Inflammatory macrophage treated with lipopolysaccharide for 4 hours (primary cell): Measurements from ENCODE around the gene AMACR.
"Not testable (repeated sequence)": the region's sequence is repeated elsewhere in the genome, so short reads cannot be mapped to it uniquely, and the experiment has no call there.

Experiments
- DNase-seq: peaks from one replicate; pipeline ENCODE4 v3.0.0-alpha.2; 2020

The AMACR gene

DNA sequence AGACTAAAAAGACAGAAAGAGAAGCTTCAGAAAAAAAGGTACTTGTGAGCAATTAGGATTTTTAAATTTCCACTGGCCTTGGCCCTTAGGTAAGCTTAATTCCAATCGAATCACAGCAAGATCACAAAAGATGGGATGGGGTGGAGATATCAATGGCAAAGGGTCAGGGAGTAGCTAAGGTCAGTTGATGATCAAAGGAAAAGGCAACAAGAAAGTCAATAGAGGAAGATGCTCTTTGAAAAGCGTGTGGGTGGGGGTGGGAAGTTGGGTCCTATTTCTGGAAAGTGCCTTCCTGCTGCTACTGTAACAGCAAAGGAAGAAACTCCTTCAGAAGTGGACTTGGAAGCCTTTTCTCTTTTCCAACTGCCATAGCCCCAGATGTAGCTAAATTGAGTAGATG is 27.9 kb upstream of the AMACR start:
- no peak for DNase-seq

DNA sequence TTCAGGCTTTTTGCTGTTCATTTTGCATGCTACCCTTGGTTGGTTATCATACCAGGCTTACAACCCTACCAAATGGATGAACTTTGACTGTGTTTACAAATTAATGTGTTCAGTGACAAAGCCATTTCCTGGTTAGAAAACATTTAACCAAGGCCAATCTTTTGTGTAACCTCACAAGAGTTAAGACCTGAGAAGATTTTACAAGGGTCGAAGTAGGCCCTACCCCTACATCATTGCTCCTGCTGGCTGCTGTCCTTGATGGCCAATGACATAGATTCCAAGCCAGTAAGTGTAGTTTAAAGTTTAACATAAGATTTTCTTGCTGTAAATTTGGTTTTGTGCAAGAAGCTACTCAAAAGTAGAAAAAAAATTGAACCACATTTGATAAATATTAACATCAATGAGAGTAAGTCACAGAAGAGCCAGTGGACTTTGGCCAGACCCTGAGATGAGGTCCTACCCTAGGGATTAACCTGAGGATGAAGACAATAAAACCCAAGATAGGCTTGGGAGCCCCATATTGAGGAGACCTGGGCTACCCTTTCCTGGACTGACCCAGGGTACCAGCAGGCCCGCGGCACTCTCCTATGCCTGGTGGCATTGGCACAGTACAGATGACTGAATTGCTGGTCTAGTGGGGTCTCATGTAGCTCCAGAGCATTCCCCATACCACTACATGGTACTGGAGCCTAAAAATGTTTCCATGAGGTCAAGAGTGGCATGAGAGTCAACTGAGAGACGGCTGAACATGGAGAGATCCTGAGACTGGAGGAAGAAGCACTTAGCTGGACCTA is 26.9 kb upstream of the AMACR start:
- DNase-seq = no peak

DNA sequence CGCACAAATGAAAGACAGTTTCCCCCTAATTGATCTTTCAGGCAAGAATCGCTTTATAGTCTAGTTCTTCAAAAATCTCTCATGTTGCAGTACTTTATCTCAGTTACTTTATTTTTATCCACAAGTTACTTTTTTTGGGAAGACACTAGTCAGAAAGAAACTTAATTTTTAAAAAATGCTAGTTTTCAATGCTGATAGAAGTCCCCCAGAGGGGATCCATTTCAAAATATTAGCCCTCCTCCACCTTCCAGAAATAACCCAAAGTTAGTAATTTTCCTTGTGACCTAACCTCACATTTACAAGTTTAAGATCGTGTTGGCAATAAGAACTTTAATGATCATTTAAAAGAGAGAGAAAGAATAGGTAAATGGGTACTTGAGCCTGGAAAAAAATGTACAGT is 24.1 kb upstream of the AMACR start:
- no peak for DNase-seq

DNA sequence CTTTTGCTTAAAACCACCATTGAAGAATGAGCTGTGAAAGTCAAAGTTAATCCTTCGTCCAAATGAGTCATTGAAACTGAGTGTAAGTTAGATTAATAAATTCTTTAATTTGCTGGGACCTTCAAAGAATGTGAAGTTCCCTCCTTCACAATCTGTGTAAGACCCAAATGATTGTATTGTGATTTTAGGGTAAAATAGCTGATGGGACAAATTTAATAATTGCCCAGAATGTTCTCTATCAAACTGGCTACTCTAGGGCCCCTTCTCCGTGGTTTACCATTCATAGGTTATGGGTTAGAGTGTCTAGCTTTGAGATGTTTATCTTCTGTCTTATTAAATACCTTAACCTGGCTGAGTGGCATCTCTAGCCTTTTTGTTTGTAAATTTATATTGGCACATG is 23.3 kb upstream of the AMACR start:
- DNase-seq = no peak

DNA sequence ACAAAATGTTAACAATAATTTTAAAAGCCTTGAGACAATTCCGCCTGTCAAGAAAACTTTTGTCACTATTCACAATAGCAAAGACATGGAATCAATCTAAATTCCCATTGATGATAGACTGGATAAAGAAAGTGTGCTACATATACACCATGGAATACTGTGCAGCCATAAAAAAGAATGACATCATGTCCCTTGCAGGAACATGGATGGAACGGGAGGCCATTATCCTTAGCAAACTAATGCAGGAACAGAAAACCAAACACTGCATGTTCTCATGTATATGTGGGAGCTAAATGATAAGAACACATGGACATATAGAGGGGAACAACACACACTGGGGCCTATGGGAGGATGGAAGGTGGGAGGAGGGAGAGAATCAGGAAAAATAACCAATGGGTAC is 22.7 kb upstream of the AMACR start:
- not testable (repeated sequence) for DNase-seq

DNA sequence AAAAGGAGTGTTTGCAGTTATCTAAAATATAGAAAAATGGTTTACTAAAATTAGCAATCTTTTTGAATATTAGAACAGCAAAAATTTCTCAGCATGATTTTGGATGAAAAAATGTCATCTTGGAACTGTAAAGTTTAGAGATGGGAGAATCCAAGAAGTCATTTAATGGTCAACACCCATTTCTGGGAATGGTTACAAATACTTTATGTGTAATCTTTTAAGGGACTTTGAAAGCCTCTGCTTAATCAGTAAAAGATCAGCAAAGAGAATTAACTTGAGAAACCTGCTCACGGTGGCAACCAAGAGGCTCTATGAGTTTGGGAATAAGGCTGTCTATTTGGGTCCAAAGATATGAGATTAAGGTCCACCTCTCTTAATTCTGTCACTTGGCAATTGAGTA is 22.2 kb upstream of the AMACR start:
- no peak for DNase-seq

DNA sequence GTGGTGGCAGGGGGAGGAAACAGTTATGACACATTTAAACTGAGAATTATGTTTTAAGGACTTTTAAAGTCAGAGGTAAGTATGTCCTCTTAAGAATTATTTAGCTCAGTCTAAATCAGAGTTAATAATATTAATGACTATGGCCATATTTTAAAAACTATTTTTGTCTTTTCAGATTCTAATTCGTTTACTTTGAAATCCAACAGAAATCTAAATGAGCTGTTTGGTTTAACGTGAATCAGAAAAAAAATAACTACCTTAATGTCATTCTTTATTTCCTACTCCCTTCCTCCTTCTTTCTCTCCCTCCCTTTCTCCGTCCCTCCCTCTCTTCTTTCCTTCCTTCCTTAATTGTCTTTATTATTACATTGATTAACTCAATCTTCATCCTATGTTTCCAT is 20.5 kb upstream of the AMACR start:
- DNase-seq = no peak

DNA sequence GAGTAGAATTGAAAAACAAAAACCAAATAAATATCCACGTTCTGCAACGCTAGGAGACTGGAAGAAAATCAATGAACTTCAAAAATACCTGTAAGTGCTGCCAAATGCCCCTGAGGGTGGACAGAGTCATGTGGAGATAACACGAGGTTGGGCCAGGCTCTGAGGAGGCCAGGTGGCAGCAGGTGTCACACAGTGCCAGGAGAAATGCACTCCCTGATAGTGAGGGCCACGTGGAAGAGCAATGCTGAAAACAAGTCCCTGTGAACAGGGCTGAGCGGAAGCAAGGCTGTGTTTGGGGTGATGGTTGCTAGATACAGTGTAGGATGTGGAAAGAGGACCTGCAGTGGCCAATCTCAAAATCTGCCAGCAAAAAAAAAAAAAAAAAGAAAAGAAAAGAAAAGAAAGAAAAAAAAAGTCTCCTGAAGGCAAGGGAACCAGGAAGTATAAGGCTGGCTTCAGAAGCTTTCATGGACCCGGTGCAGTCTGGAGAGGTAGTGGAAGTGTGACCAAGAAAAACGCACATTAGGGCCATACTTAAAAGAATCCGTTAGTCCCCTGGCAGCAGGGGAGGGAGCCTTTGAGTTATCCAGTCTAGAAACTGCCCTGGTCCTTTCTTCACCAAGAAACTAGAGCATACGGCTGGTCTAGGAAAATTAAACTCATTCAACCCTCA is 18.4 kb upstream of the AMACR start:
- no peak for DNase-seq

DNA sequence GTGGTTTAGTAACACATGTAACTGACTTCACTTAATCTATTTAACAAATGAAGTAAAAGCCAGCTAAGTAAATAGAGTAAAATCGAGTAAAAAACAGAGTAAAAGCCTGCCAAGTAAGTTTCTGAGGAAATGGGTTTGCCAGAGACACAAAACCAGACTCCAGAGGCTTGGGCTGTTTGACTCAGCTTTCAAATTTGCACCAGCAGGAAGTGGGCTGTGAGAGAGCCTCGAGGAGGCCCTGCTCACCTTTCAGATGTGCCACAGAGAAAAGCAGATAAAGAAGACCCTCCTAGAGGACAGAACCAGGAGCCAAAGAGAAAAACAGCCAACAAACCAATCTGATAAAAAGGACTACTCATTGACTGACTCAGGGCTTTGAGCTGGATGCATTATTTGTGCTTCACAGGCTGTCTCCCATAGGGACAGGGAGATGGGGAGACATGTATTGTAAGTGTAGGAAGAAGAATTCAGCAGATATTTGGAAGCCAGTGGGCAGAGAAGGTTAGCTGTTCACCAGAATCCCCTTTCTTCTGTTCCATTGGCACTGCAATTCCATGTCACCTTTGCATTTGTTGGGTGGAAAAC is 14.4 kb upstream of the AMACR start:
- DNase-seq = no peak

DNA sequence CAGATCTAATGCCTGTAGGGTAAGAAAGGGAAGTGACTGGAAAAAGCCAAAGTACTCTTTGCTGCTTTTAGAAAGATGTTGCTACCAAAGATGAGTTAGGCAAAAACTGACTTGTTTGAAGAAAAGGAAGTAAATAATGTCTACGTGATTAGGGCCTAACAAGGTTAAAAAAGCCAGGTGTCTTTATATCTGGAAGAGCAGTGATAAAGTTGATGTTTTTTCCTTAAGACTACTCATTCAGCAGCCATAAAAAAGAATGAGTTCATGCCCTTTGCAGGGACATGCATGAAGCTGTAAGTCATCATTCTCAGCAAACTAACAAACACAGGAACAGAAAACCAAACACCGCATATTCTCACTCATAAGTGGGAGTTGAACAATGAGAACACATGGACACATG is 13.5 kb upstream of the AMACR start:
- DNase-seq = no peak

DNA sequence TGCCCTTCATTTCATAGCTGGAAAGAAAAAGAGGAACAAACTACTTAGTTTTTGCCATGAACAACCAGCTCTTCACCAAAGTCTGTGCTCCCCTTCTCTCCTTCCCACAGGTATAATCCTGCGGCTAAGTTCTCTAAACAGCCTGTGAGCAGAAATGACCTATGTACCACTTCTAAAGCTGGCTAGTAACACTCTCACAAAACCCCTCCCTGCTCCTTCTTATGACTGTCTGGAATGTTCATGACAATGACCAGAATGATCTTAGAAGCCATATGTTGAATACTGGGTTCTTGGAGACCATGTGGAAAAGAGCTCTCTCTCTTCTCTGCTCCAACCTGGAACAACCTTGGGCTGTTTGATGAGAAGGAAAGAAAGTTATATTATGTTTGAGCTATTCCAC is 12.9 kb upstream of the AMACR start:
- no peak for DNase-seq

DNA sequence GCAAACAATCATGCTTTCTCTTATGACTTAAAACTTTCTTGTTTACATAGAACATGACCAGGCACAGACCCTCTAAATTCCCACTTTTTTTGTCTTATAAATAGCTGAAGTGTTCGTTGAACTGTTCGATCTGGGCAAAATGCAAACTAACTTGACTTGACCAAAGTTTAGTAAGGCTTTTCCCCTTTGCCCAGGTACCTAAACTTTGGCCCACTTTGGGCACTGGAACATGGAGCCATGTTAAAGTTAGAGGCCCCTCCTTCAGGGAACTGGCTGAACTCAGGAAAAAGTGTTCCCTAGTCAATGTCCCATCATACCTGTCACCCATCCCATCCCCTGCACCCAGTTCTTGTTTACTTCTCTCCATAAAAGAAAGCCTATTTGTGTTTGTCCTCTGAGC is 9.4 kb upstream of the AMACR start:
- no peak for DNase-seq

DNA sequence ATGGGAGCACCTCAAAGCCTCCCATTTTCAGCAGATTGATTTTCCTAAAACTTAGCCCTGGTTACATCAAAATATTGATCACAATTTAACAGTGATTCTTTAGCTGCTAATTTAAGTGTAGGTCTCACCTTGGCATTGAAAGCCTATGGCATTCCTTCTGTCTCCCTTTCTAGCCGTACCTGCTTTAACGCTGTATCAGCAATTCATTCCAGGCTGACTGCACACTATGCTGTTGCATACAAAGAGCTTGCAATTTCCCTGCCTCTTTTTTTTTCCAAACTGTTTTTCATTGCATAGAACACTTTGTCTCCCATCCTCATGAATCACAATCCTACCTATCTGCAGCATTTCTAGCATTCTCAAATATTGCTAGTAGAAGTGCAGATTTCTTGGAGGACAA is 8.9 kb upstream of the AMACR start:
- DNase-seq = no peak

DNA sequence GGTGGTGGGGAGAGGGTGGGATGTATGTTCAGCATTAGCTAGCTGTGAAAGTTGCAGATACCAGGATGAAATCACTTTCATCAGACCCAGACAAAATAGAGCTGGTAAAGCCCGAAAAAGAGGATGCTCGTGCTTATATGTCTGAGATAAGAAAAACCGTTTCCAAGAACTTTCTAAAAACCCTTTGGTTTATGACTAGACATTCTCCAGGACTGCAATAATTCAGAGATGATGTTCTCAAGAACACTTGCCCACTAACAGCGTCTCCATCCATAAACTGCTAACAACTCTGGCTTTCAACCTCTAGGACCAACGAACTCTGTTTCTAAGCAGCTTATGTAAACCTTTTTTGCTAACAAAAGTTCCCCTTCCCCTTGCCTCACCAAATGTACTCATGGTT is 8.4 kb upstream of the AMACR start:
- no peak for DNase-seq

DNA sequence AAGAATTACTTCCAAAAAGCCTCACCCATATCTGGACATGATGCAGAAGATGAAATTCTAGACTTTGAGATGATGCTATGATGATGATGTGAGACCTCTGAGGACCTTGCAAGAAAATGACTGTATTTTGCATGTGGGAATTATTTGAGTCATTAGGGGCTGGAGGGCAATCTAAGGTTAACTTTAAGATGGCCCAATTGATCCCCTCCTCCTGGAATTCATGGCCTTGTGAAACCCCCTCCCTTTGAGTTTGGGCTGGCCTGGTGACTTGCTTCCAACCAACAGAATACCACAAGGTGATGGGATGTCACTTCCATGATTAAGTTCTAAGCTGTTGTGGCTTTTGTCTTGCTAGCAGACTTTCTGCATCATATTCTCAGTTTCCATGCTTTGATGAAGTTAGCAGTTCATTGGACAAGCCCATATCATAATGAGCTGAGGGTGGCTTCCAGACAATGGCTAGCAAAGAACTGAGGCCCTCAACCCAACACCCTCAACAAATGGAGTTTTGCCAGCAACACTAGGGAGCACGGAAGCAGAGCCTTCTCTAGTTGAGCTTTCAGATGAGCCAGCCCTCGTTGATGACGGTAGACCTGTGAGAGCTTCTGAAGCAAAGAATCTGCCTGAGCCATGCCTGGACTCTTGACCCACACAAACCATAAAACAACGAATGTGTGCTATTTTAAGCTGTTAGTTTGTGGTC is 7.4 kb upstream of the AMACR start:
- no peak for DNase-seq

DNA sequence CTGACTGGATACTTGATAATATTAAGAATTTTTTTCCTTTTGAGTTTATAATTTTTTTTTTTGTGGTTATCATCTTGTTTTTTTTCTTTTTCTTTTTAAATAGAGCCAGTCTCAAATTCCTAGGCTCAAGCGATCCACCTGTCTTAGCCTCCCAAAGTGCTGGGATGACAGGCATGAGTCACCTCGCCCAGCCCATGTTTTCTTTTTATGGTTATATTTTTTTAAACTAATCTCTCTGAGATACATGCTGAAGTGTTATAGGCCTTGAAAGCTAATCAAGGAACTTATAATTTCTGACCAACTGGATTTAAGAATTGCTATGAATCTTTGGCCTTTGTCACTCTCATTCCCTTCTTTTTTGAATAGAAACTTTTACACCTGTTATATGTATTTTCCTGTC is 6.8 kb upstream of the AMACR start:
- no peak for DNase-seq

DNA sequence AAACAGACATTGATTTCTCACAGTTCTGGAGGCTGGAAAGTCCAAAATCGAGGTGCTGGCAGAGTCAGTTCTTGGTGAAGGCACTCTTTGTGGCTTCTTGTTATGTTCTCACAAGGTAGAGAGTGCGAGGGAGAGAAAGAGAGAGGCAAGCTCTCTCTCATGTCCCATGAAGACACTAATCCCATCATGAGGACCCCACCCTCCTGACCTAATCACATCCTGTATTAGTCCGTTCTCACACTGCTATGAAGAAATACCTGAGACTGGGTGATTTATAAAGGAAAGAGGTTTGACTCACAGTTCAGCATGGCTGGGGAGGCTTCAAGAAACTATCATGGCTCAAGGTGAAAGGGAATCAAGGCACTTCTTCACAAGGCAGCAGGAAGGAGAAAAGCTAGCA is 5.7 kb upstream of the AMACR start:
- no peak for DNase-seq

DNA sequence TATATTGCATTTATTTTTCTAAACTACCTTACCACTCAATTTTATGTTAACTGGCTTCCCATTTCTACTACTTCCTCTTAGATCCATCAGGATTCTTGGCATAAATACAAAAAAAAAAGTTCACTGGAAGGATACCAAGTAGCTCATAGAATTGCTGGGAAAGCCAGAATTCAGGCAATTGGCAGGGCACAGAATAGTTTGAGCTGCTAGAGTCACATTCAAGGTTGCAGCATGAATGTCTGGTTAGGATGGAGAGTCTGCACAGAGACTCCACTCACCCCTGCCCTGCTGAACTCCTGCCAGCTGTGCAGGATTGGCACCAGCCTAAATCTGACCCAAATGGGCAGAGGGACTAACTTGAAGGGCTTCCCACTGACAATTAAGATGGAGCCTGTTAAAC is 4.9 kb upstream of the AMACR start:
- DNase-seq = no peak

DNA sequence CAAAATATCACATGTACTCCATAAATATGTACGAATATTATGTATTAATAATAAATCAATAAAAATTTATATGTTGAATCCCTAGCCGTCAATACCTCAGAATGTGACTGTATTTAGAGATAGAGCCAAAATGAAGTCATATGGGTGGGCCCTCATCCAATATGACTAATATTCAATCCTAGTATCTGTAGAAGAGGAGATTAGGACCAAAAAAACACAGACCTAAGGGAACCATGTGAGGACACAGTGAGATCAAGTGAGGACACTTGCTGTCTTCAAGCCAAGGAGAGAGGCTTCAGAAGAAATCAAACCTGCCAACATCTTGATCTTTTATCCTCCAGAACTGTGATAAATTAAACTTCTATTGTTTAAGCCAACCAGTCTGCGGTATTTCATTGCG is 3.7 kb upstream of the AMACR start:
- no peak for DNase-seq

DNA sequence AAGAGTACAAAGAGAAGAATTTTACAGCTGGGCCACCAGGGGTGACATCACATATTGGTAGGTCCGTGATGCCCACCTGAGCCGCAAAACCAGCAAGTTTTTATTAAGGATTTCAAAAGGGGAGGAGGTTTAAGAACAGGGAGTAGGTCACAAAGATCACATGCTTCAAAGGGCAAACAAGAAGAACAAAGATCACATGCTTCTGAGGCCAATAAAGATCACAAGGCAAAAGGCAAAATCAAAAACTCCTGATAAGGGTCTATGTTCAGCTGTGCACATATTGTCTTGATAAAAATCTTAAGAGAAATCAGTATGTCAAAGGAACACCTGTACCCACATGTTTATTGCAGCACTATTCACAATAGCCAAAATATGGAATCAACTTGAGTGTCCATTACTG is 2.3 kb upstream of the AMACR start:
- not testable (repeated sequence) for DNase-seq

DNA sequence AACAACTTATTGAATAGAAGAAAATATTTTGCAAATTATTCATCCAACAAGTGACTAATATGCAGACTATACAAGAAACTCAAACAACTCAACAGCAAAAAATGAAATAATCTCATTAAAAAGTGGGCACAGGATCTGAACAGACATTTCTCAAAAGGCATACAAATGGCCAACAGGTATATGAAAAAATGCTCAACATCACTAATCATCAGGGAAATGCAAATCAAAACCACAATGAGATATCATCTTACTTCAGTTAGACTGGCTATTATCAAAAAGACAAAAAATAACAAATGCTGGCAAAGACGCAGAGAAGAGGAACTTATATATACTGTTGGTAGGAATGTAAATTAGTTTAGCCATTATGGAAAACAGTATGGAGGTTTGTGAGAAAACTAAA is 1.8 kb upstream of the AMACR start:
- DNase-seq = no peak

DNA sequence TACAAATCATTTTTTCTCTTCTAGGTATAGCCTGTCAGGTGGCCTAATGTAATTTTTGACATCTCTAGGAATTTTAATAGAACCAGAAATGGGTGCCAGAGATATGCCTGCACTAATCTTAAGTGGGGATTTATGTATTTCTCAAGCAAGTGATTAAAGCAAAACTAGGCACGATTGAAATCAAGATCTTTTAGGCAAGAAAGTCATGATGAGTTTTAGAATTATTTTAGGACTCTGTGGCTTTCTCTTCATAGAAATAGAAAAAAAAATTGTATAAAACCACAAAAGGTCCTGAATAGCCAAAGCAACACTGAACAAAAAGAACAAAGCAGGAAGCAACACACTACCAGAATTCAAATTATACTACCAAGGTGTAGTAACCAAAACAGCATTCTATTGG is 952 bp upstream of the AMACR start:
- no peak for DNase-seq

DNA sequence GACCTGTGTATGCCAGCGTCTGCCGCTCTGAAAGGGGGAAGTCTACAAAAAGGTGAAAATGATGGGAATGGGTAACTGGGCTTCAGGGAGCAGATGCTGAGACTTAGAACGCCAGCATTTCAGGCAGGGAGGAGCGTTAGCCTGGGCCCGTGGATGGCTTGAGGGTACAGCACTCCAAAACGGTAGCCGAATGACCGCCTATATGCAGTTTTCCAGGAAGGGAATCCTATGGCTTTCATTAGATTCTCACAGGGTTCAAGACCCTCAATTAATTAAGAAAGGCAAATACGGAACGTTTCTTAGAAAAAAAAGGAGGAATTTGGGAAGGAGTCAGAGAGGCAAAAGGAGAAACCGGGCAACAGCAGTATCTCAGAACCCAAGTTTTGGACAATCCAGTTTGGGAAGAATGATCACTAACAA is 639 bp downstream of the AMACR start:
- DNase-seq = no peak

DNA sequence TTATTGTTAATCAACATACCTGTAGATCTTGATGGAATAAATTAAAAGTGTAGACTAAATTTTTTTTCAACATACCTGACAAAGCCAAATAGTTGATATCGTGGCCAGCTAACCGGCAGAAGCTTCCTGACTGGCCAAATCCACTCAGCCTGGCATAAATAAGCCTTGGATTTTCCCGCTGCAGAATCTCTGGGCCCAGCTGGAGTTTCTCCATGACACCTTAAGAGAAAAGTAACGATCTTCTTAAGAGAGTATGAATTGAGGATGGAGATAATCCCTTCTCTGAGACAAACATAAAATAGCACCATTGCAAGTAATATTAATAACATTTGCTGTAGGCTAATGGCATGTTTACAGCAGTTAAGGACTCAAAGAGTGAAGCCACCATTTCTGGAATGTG is 2.2 kb downstream of the AMACR start:
- no peak for DNase-seq
